GM23338 (cell line): Measurements from ENCODE around the gene TECPR2. TPM values are rescaled to one million over a fixed set of nuclear protein-coding genes. Genes with fewer than 3 reads are reported as not detected.

Experiments used
- ATAC-seq: fragments of 200-7000 bp; cut with Tn5 transposase; 3 replicates; pipeline ENCODE4 v1.9.1; 2020
- DNase-seq: peaks from one replicate; pipeline ENCODE4 v3.0.0-alpha.2; 2015; ENCODE audit warnings: low spot score
- H2AFZ ChIP-seq: fragments of 200-600 bp; sonication (generic); 2 replicates; pipeline ENCODE4 v1.8.0; 2016; ENCODE audit warnings: antibody characterized with exemption, mild to moderate bottlenecking, moderate library complexity
- H3F3A ChIP-seq: fragments of 200-600 bp; sonication (generic); replicated peaks from 2 replicates; pipeline ENCODE4 v1.8.0; 2017; ENCODE audit warnings: antibody characterized with exemption, mixed run types, low read depth
- H3K27ac ChIP-seq: fragments of 200-600 bp; sonication (generic); 2 replicates; pipeline ENCODE4 v1.6.1; 2016; ENCODE audit warnings: low read depth
- H3K27me3 ChIP-seq: fragments of 200-600 bp; sonication (generic); 2 replicates; pipeline ENCODE4 v1.8.0; 2016; ENCODE audit warnings: mild to moderate bottlenecking, mixed run types, moderate library complexity; ENCODE audit not compliant: insufficient read depth
- H3K36me3 ChIP-seq: fragments of 200-600 bp; sonication (generic); 2 replicates; pipeline ENCODE4 v1.8.0; 2016; ENCODE audit warnings: mild to moderate bottlenecking; ENCODE audit not compliant: insufficient read depth
- H3K4me1 ChIP-seq: fragments of 200-600 bp; sonication (generic); 2 replicates; pipeline ENCODE4 v1.8.0; 2016; ENCODE audit warnings: mild to moderate bottlenecking, moderate library complexity; ENCODE audit not compliant: insufficient read depth
- H3K4me2 ChIP-seq: fragments of 200-600 bp; sonication (generic); 2 replicates; pipeline ENCODE4 v1.7.1; 2017; ENCODE audit warnings: mixed run types
- H3K4me3 ChIP-seq: fragments of 200-600 bp; sonication (generic); 2 replicates; pipeline ENCODE4 v1.6.1; 2016; ENCODE audit warnings: mixed run types
- H3K79me2 ChIP-seq: fragments of 200-600 bp; sonication (generic); replicated peaks from 2 replicates; pipeline ENCODE4 v1.8.0; 2017; ENCODE audit warnings: mild to moderate bottlenecking; ENCODE audit not compliant: insufficient read depth
- H3K9me2 ChIP-seq: fragments of 200-600 bp; sonication (generic); 2 replicates; pipeline ENCODE4 v1.8.0; 2017; ENCODE audit not compliant: insufficient read depth
- H4K20me1 ChIP-seq: fragments of 200-600 bp; sonication (generic); replicated peaks from 2 replicates; pipeline ENCODE4 v1.8.0; 2017; ENCODE audit warnings: mild to moderate bottlenecking; ENCODE audit not compliant: insufficient read depth
- H3K27ac Mint-ChIP-seq: 2 replicates; pipeline ENCODE4 v1.8.0; 2020; ENCODE audit warnings: inconsistent platforms, mild to moderate bottlenecking, moderate library complexity, mixed read lengths
- H3K27me3 Mint-ChIP-seq: 3 replicates; pipeline ENCODE4 v1.8.0; 2022; ENCODE audit warnings: low read depth, mild to moderate bottlenecking, moderate library complexity, mixed read lengths, inconsistent platforms; ENCODE audit not compliant: insufficient read depth, poor library complexity
- H3K36me3 Mint-ChIP-seq: 3 replicates; pipeline ENCODE4 v1.8.0; 2021; ENCODE audit warnings: low read depth, mild to moderate bottlenecking, inconsistent platforms, moderate library complexity, mixed read lengths
- H3K4me1 Mint-ChIP-seq: 3 replicates; pipeline ENCODE4 v1.8.0; 2020; ENCODE audit warnings: mild to moderate bottlenecking, inconsistent platforms, mixed read lengths
- H3K4me3 Mint-ChIP-seq: 3 replicates; pipeline ENCODE4 v1.8.0; 2021; ENCODE audit warnings: moderate library complexity, mild to moderate bottlenecking, inconsistent platforms, mixed read lengths
- H3K9me3 Mint-ChIP-seq: 3 replicates; pipeline ENCODE4 v1.8.0; 2020; ENCODE audit warnings: moderate library complexity, mild to moderate bottlenecking, inconsistent platforms, mixed read lengths
- CREB1 ChIP-seq: fragments of 250-450 bp; sonication (Bioruptor Pico); IDR thresholded peaks from 2 replicates; pipeline ENCODE4 v1.5.0; 2020; ENCODE audit warnings: low read depth, mild to moderate bottlenecking, moderate library complexity
- ETS1 ChIP-seq: IDR thresholded peaks from 2 replicates; pipeline ENCODE4 v1.6.1; 2016; ENCODE audit warnings: antibody characterized with exemption
- EZH2 ChIP-seq: fragments of 200-600 bp; sonication (generic); IDR thresholded peaks from one replicate; pipeline ENCODE4 v1.8.0; 2017; ENCODE audit warnings: antibody characterized with exemption, mild to moderate bottlenecking, low read depth; ENCODE audit not compliant: unreplicated experiment
- EZH2phosphoT487 ChIP-seq: fragments of 200-600 bp; sonication (generic); IDR thresholded peaks from one replicate; pipeline ENCODE4 v1.8.1; 2018; ENCODE audit warnings: antibody characterized with exemption; ENCODE audit not compliant: unreplicated experiment
- JUNB ChIP-seq: IDR thresholded peaks from one replicate; pipeline ENCODE4 v1.6.1; 2016; ENCODE audit warnings: antibody characterized with exemption; ENCODE audit not compliant: unreplicated experiment
- NANOG ChIP-seq: IDR thresholded peaks from 2 replicates; pipeline ENCODE4 v1.6.1; 2016; ENCODE audit warnings: antibody characterized with exemption, borderline replicate concordance
- POLR2AphosphoS5 ChIP-seq: IDR thresholded peaks from 2 replicates; pipeline ENCODE4 v1.6.1; 2016; ENCODE audit warnings: antibody characterized with exemption, low read depth
- STAT1 ChIP-seq: IDR thresholded peaks from one replicate; pipeline ENCODE4 v1.6.1; 2016; ENCODE audit warnings: antibody characterized with exemption; ENCODE audit not compliant: unreplicated experiment
- ZNF114 ChIP-seq: fragments of 250-450 bp; sonication (Bioruptor Pico); IDR thresholded peaks from 2 replicates; pipeline ENCODE4 v1.5.0; 2020; ENCODE audit warnings: mild to moderate bottlenecking, moderate library complexity
- ZNF331 ChIP-seq: fragments of 250-450 bp; sonication (Bioruptor Pico); IDR thresholded peaks from 2 replicates; pipeline ENCODE4 v1.5.0; 2020; ENCODE audit warnings: low read depth, mild to moderate bottlenecking, moderate library complexity
- ZNF462 ChIP-seq: fragments of 250-450 bp; sonication (Bioruptor Pico); IDR thresholded peaks from 2 replicates; pipeline ENCODE4 v1.5.0; 2020; ENCODE audit warnings: mild to moderate bottlenecking, moderate library complexity
- polyA plus RNA-seq: library from polyadenylated mRNA; unstranded; fragments of >200 nt; fragmentation: Nextera tagmentation; extraction: Ambion mirVana; gene quantifications from 2 replicates; pipeline ENCODE4 v1.2.1, GENCODE V29; 2016
- total RNA-seq: library from RNA; depleted of rRNA; stranded (reverse); fragments of >200 nt; shearing (Covaris generic); gene quantifications from 2 replicates; pipeline ENCODE4 v1.2.3, GENCODE V29; 2014
- TF ChIP-seq, protein P1 (sequence below): IDR thresholded peaks from one replicate; pipeline ENCODE4 v1.6.1; 2018; ENCODE audit warnings: antibody characterized with exemption; ENCODE audit not compliant: unreplicated experiment
- TF ChIP-seq, protein P2 (sequence below), 2 experiments: fragments of 200-600 bp in 1 of 2; sonication (generic) in 1 of 2; conservative IDR thresholded peaks; 2 replicates each; pipeline versions ENCODE4 v1.5.1 to v1.6.1; 2016 to 2017; ENCODE audit warnings: antibody characterized with exemption in 2 of 2, low read depth in 2 of 2, mild to moderate bottlenecking in 2 of 2, moderate library complexity in 1 of 2

The TECPR2 gene
- total and polyA plus RNA-seq, 2 experiments from 2014 or later = 4.8 to 20.5 TPM

- Histone ChIP-seq H3K27me3 (no peaks in the 10 kb centered on the region), H3K9me2 (no peaks in the 10 kb centered on the region), H3K79me2 (no peaks in the 10 kb centered on the region), H3K4me2 (no peak overlapping the region), H3K4me1 (no peaks in the 10 kb centered on the region), H3K4me3 (no peak overlapping the region), H4K20me1 (no peaks in the 10 kb centered on the region), H3K27ac (no peak overlapping the region), H2AFZ (no peak overlapping the region), H3K36me3 (no peaks in the 10 kb centered on the region), H3F3A (no peaks in the 10 kb centered on the region)
- Mint-ChIP-seq H3K9me3 (no peaks in the 10 kb centered on the region), H3K27ac (no peak overlapping the region), H3K4me1 (peaks cover 4% of the 10 kb centered on the region; the same call in 2 of the 3 replicates), H3K27me3 (no peaks in the 10 kb centered on the region), H3K36me3 (peaks cover 26% of the 10 kb centered on the region), H3K4me3 (no peak overlapping the region)
- TF ChIP-seq, protein P1, sequence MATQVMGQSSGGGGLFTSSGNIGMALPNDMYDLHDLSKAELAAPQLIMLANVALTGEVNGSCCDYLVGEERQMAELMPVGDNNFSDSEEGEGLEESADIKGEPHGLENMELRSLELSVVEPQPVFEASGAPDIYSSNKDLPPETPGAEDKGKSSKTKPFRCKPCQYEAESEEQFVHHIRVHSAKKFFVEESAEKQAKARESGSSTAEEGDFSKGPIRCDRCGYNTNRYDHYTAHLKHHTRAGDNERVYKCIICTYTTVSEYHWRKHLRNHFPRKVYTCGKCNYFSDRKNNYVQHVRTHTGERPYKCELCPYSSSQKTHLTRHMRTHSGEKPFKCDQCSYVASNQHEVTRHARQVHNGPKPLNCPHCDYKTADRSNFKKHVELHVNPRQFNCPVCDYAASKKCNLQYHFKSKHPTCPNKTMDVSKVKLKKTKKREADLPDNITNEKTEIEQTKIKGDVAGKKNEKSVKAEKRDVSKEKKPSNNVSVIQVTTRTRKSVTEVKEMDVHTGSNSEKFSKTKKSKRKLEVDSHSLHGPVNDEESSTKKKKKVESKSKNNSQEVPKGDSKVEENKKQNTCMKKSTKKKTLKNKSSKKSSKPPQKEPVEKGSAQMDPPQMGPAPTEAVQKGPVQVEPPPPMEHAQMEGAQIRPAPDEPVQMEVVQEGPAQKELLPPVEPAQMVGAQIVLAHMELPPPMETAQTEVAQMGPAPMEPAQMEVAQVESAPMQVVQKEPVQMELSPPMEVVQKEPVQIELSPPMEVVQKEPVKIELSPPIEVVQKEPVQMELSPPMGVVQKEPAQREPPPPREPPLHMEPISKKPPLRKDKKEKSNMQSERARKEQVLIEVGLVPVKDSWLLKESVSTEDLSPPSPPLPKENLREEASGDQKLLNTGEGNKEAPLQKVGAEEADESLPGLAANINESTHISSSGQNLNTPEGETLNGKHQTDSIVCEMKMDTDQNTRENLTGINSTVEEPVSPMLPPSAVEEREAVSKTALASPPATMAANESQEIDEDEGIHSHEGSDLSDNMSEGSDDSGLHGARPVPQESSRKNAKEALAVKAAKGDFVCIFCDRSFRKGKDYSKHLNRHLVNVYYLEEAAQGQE = no peak
- TF ChIP-seq ZNF114 (no peak), EZH2 (no peak), ZNF462 (CRISPR knock-in tag) (no peak), JUNB (no peak), STAT1 (no peak), CREB1 (no peak), NANOG (no peak), EZH2phosphoT487 (no peak), ZNF331 (no peak), POLR2AphosphoS5 (no peak), ETS1 (no peak)
- TF ChIP-seq, protein P2, sequence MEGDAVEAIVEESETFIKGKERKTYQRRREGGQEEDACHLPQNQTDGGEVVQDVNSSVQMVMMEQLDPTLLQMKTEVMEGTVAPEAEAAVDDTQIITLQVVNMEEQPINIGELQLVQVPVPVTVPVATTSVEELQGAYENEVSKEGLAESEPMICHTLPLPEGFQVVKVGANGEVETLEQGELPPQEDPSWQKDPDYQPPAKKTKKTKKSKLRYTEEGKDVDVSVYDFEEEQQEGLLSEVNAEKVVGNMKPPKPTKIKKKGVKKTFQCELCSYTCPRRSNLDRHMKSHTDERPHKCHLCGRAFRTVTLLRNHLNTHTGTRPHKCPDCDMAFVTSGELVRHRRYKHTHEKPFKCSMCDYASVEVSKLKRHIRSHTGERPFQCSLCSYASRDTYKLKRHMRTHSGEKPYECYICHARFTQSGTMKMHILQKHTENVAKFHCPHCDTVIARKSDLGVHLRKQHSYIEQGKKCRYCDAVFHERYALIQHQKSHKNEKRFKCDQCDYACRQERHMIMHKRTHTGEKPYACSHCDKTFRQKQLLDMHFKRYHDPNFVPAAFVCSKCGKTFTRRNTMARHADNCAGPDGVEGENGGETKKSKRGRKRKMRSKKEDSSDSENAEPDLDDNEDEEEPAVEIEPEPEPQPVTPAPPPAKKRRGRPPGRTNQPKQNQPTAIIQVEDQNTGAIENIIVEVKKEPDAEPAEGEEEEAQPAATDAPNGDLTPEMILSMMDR (conservative IDR thresholded peaks at IDR 0.05; ENCODE audit: low read depth in 2 of 2) = no peak
- no peak for DNase-seq
- no peak for ATAC-seq
These were observed 64.1 kb downstream of the TECPR2 start for GRCh38 chr14:102426796-102427195.
